Fibroblast of lung (primary cell): ENCODE results near the gene CCL4L2. TPM values are rescaled to one million over a fixed set of nuclear protein-coding genes. Genes with fewer than 3 reads are reported as not detected.

Experiments
- DNase-seq, 2 donors: peaks; one replicate each; pipeline versions ENCODE4 v3.0.0 to v3.0.0-alpha.2; 2010; ENCODE audit warnings: low read depth in 2 of 2
- H2AFZ ChIP-seq: 2 replicates; pipeline ENCODE4 v1.5.1; 2012; ENCODE audit warnings: low read length, control low read depth, inconsistent platforms
- H3K27ac ChIP-seq: 2 replicates; pipeline ENCODE4 v1.5.1; 2011; ENCODE audit warnings: low read length, control low read depth; ENCODE audit not compliant: insufficient read depth
- H3K27me3 ChIP-seq: 2 replicates; pipeline ENCODE4 v1.5.1; 2011; ENCODE audit warnings: mild to moderate bottlenecking, low read length; ENCODE audit not compliant: control insufficient read depth, insufficient read depth
- H3K36me3 ChIP-seq: 2 replicates; pipeline ENCODE4 v1.5.1; 2011; ENCODE audit warnings: low read length; ENCODE audit not compliant: control insufficient read depth, insufficient read depth
- H3K4me1 ChIP-seq: 2 replicates; pipeline ENCODE4 v1.5.1; 2011; ENCODE audit warnings: low read length; ENCODE audit not compliant: control insufficient read depth, insufficient read depth; ENCODE audit errors: extremely low read depth
- H3K4me2 ChIP-seq: 2 replicates; pipeline ENCODE4 v1.5.1; 2011; ENCODE audit warnings: low read length, control low read depth; ENCODE audit not compliant: insufficient read depth; ENCODE audit errors: extremely low read depth
- H3K4me3 ChIP-seq, 4 experiments: fragments of 200-600 bp in 1 of 4; sonication (generic) in 1 of 4; replicated peaks in 1 of 4; 2 replicates each; pipeline ENCODE4 v1.5.1; 2011 to 2016; ENCODE audit warnings: low read length in 4 of 4, low read depth in 3 of 4, mild to moderate bottlenecking in 3 of 4, control low read depth in 2 of 4, inconsistent platforms in 1 of 4, mixed read lengths in 1 of 4; ENCODE audit not compliant: insufficient read depth in 1 of 4; ENCODE audit errors: control extremely low read depth in 1 of 4
- H3K79me2 ChIP-seq: 2 replicates; pipeline ENCODE4 v1.5.1; 2012; ENCODE audit warnings: mild to moderate bottlenecking, low read length, inconsistent platforms; ENCODE audit not compliant: control insufficient read depth, insufficient read depth
- H3K9ac ChIP-seq: 2 replicates; pipeline ENCODE4 v1.5.1; 2011; ENCODE audit warnings: mild to moderate bottlenecking, low read length, control low read depth; ENCODE audit not compliant: insufficient read depth
- H3K9me3 ChIP-seq: 2 replicates; pipeline ENCODE4 v1.5.1; 2012; ENCODE audit warnings: low read depth, low read length; ENCODE audit not compliant: control insufficient read depth, insufficient read depth
- H4K20me1 ChIP-seq: 2 replicates; pipeline ENCODE4 v1.5.1; 2011; ENCODE audit warnings: low read length; ENCODE audit not compliant: control insufficient read depth, insufficient read depth; ENCODE audit errors: extremely low read depth
- CTCF ChIP-seq, 2 donors: IDR thresholded peaks in 1 of 2; conservative IDR thresholded peaks in 1 of 2; 1 replicate in 1 of 2; 2 replicates in 1 of 2; pipeline ENCODE4 v1.5.1; 2011 to 2012; ENCODE audit warnings: low read length in 2 of 2, control low read depth in 1 of 2, inconsistent platforms in 1 of 2, low read depth in 1 of 2, mild to moderate bottlenecking in 1 of 2
- EZH2 ChIP-seq: IDR thresholded peaks from 2 replicates; pipeline ENCODE4 v1.5.1; 2012; ENCODE audit warnings: low read length, control low read depth, mild to moderate bottlenecking; ENCODE audit errors: missing control alignments
- polyA plus RNA-seq, 2 donors: library from polyadenylated mRNA; depleted of rRNA in 1 of 2; stranded (reverse) in 1 of 2; unstranded in 1 of 2; fragments of >200 nt; gene quantifications; 2 replicates each; pipeline ENCODE4 v1.2.1, GENCODE V29; 2011 to 2012; ENCODE audit warnings: missing spikeins in 1 of 2
- total RNA-seq: library from RNA; depleted of rRNA; stranded (reverse); fragments of >200 nt; gene quantifications from 2 replicates; pipeline ENCODE4 v1.2.1, GENCODE V29; 2014

The CCL4L2 gene
- total and polyA plus RNA-seq, 2 donors (not counting 1 experiment from before 2014, with no cell fraction given) = not detected

- Histone ChIP-seq H3K9me3 (no peaks in the 10 kb centered on the region), H3K4me2 (no peak overlapping the region), H2AFZ (no peak overlapping the region), H3K9ac (no peak overlapping the region), H3K36me3 (no peaks in the 10 kb centered on the region), H3K79me2 (no peaks in the 10 kb centered on the region), H3K27me3 (no peaks in the 10 kb centered on the region), H4K20me1 (no peaks in the 10 kb centered on the region), H3K4me1 (no peaks in the 10 kb centered on the region), H3K4me3 (peak overlapping the region in 2 of 4 experiments; percentile 39 to 46), H3K27ac (no peak overlapping the region)
- TF ChIP-seq EZH2 (peak; percentile 60), CTCF (conservative IDR thresholded peaks at IDR 0.05 in 1 of 2, IDR thresholded peaks at IDR 0.05 in 1 of 2; ENCODE audit: low read depth in 1 of 2, low read length in 2 of 2) (no peak)
- DNase-seq = peak; percentile 16 to 24
Measured at GRCh38 chr17:36182176-36183000, 28.5 kb upstream of the CCL4L2 start.

GRCh38 chr17:36183001-36183971, 27.6 kb upstream of the CCL4L2 start:
- DNase-seq = peak; percentile 75 to 78

More at GRCh38 chr17:36183001-36183971, 27.6 kb upstream of the CCL4L2 start:
- Histone ChIP-seq H3K4me2 (no peak overlapping the region), H3K27me3 (no peaks in the 10 kb centered on the region), H3K4me1 (no peaks in the 10 kb centered on the region), H3K9me3 (no peaks in the 10 kb centered on the region), H2AFZ (no peak overlapping the region), H3K79me2 (no peaks in the 10 kb centered on the region), H3K9ac (no peak overlapping the region), H3K4me3 (peak overlapping the region in 2 of 4 experiments; percentile 39 to 46), H3K36me3 (no peaks in the 10 kb centered on the region), H3K27ac (no peak overlapping the region), H4K20me1 (no peaks in the 10 kb centered on the region)
- TF ChIP-seq EZH2 = no peak
- TF ChIP-seq CTCF (conservative IDR thresholded peaks at IDR 0.05 in 1 of 2, IDR thresholded peaks at IDR 0.05 in 1 of 2; ENCODE audit: low read depth in 1 of 2, low read length in 2 of 2) = no peak
